KMS-11 (cell line): ENCODE data around the gene TMEM89.

Experiments used
- H2AFZ ChIP-seq: fragments of 200-600 bp; sonication (generic); 2 replicates; pipeline ENCODE4 v1.6.1; 2016; ENCODE audit warnings: antibody characterized with exemption, mixed run types, low read depth
- H3K27ac ChIP-seq: fragments of 200-600 bp; sonication (generic); 2 replicates; pipeline ENCODE4 v1.6.1; 2016; ENCODE audit warnings: mild to moderate bottlenecking, mixed run types
- H3K27me3 ChIP-seq: fragments of 200-600 bp; sonication (generic); 2 replicates; pipeline ENCODE4 v1.6.1; 2017; ENCODE audit warnings: mild to moderate bottlenecking, low read depth, mixed run types, moderate library complexity; ENCODE audit not compliant: insufficient read depth
- H3K36me3 ChIP-seq: fragments of 200-600 bp; sonication (generic); 2 replicates; pipeline ENCODE4 v1.6.1; 2017; ENCODE audit warnings: mild to moderate bottlenecking, mixed run types; ENCODE audit not compliant: insufficient read depth
- H3K4me1 ChIP-seq: fragments of 200-600 bp; sonication (generic); 2 replicates; pipeline ENCODE4 v1.6.1; 2016; ENCODE audit warnings: mild to moderate bottlenecking, low read depth, mixed run types; ENCODE audit not compliant: poor library complexity, severe bottlenecking
- H3K4me2 ChIP-seq: fragments of 200-600 bp; sonication (generic); 2 replicates; pipeline ENCODE4 v1.7.0; 2016; ENCODE audit warnings: mild to moderate bottlenecking, mixed run types
- H3K4me3 ChIP-seq: fragments of 200-600 bp; sonication (generic); IDR thresholded peaks from 2 replicates; pipeline ENCODE4 v1.6.1; 2017; ENCODE audit warnings: low read depth, low read length, mixed read lengths; ENCODE audit not compliant: insufficient read depth
- H3K79me2 ChIP-seq: fragments of 200-600 bp; sonication (generic); 2 replicates; pipeline ENCODE4 v1.6.1; 2016; ENCODE audit warnings: low read depth, mixed run types; ENCODE audit not compliant: insufficient read depth
- H3K9ac ChIP-seq: fragments of 200-600 bp; sonication (generic); 2 replicates; pipeline ENCODE4 v1.6.1; 2016; ENCODE audit warnings: mild to moderate bottlenecking, mixed run types
- H4K20me1 ChIP-seq: fragments of 200-600 bp; sonication (generic); 2 replicates; pipeline ENCODE4 v1.6.1; 2016; ENCODE audit warnings: mild to moderate bottlenecking, mixed run types; ENCODE audit not compliant: insufficient read depth
- TF ChIP-seq, protein P1 (sequence below): fragments of 200-600 bp; sonication (generic); conservative IDR thresholded peaks from 2 replicates; pipeline ENCODE4 v1.6.1; 2017; ENCODE audit warnings: low read depth, mild to moderate bottlenecking, antibody characterized with exemption, low read length, moderate library complexity, mixed read lengths

The TMEM89 gene

GRCh38 chr3:48630833-48631232 lies 9.3 kb upstream of the TMEM89 start:
- H3K36me3 ChIP-seq = no peaks in the 10 kb centered on the region

GRCh38 chr3:48630407-48630806 lies 8.8 kb upstream of the TMEM89 start:
- no peaks in the 10 kb centered on the region for H4K20me1 ChIP-seq
- no peak overlapping the region for H3K9ac ChIP-seq
- TF ChIP-seq, protein P1, sequence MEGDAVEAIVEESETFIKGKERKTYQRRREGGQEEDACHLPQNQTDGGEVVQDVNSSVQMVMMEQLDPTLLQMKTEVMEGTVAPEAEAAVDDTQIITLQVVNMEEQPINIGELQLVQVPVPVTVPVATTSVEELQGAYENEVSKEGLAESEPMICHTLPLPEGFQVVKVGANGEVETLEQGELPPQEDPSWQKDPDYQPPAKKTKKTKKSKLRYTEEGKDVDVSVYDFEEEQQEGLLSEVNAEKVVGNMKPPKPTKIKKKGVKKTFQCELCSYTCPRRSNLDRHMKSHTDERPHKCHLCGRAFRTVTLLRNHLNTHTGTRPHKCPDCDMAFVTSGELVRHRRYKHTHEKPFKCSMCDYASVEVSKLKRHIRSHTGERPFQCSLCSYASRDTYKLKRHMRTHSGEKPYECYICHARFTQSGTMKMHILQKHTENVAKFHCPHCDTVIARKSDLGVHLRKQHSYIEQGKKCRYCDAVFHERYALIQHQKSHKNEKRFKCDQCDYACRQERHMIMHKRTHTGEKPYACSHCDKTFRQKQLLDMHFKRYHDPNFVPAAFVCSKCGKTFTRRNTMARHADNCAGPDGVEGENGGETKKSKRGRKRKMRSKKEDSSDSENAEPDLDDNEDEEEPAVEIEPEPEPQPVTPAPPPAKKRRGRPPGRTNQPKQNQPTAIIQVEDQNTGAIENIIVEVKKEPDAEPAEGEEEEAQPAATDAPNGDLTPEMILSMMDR = no peak
- H3K27me3 ChIP-seq = no peaks in the 10 kb centered on the region
- H3K36me3 ChIP-seq = no peaks in the 10 kb centered on the region
- no peaks in the 10 kb centered on the region for H3K79me2 ChIP-seq
- H3K4me1 ChIP-seq = no peaks in the 10 kb centered on the region
- no peak overlapping the region for H2AFZ ChIP-seq
- H3K4me2 ChIP-seq = no peak overlapping the region
- no peak overlapping the region for H3K4me3 ChIP-seq
- no peak overlapping the region for H3K27ac ChIP-seq

More at GRCh38 chr3:48630833-48631232, 9.3 kb upstream of the TMEM89 start:
- no peak overlapping the region for H3K9ac ChIP-seq
- no peak overlapping the region for H2AFZ ChIP-seq
- no peaks in the 10 kb centered on the region for H3K4me1 ChIP-seq
- H4K20me1 ChIP-seq = no peaks in the 10 kb centered on the region
- H3K27ac ChIP-seq = no peak overlapping the region
- TF ChIP-seq, protein P1 = no peak
- H3K79me2 ChIP-seq = no peaks in the 10 kb centered on the region
- no peak overlapping the region for H3K4me3 ChIP-seq
- no peaks in the 10 kb centered on the region for H3K27me3 ChIP-seq
- no peak overlapping the region for H3K4me2 ChIP-seq

GRCh38 chr3:48629894-48630293 lies 8.3 kb upstream of the TMEM89 start:
- no peaks in the 10 kb centered on the region for H4K20me1 ChIP-seq
- no peak overlapping the region for H2AFZ ChIP-seq
- TF ChIP-seq, protein P1 = no peak
- no peaks in the 10 kb centered on the region for H3K4me1 ChIP-seq
- no peak overlapping the region for H3K9ac ChIP-seq
- H3K27ac ChIP-seq = no peak overlapping the region
- no peaks in the 10 kb centered on the region for H3K27me3 ChIP-seq
- H3K79me2 ChIP-seq = no peaks in the 10 kb centered on the region
- no peak overlapping the region for H3K4me2 ChIP-seq
- no peak overlapping the region for H3K4me3 ChIP-seq
- H3K36me3 ChIP-seq = no peaks in the 10 kb centered on the region

GRCh38 chr3:48628277-48629017 lies 6.9 kb upstream of the TMEM89 start:
- Histone ChIP-seq H3K79me2 (no peaks in the 10 kb centered on the region), H2AFZ (no peak overlapping the region), H3K9ac (no peak overlapping the region), H3K4me2 (no peak overlapping the region), H3K27ac (no peak overlapping the region), H4K20me1 (no peaks in the 10 kb centered on the region), H3K4me3 (no peak overlapping the region), H3K27me3 (no peaks in the 10 kb centered on the region), H3K36me3 (no peaks in the 10 kb centered on the region), H3K4me1 (no peaks in the 10 kb centered on the region)
- TF ChIP-seq, protein P1 = no peak
